OCI-LY7 (cell line): Measurements from ENCODE around the gene VWF.

ENCODE experiments used
- CTCF ChIP-seq: fragments of 200-600 bp; sonication (generic); conservative IDR thresholded peaks from 2 replicates; pipeline ENCODE4 v1.5.1; 2014; ENCODE audit warnings: mild to moderate bottlenecking, antibody characterized with exemption, low read length, moderate library complexity, mixed read lengths
- EZH2phosphoT487 ChIP-seq: fragments of 200-600 bp; sonication (generic); IDR thresholded peaks from 2 replicates; pipeline ENCODE4 v1.6.1; 2018; ENCODE audit warnings: low read depth, borderline replicate concordance, mild to moderate bottlenecking, mixed run types, antibody characterized with exemption, low read length, moderate library complexity, mixed read lengths

- TF ChIP-seq CTCF: no peak
- no peak for TF ChIP-seq EZH2phosphoT487
Measured at GRCh38 chr12:6145564-6145963, 21.1 kb upstream of the VWF start.
